22Rv1 (cell line): ENCODE data around the gene RBM11.

Source experiments
- H3K27ac ChIP-seq: fragments of 450-650 bp; 2 replicates; pipeline ENCODE4 v1.5.1; 2017
- CTCF ChIP-seq: fragments of 450-650 bp; IDR thresholded peaks from 2 replicates; pipeline ENCODE4 v1.5.1; 2017; ENCODE audit warnings: mild to moderate bottlenecking
- ZFX ChIP-seq: fragments of 450-650 bp; IDR thresholded peaks from 2 replicates; pipeline ENCODE4 v1.6.1; 2017; ENCODE audit warnings: antibody characterized with exemption, borderline replicate concordance

Gene RBM11

GRCh38 chr21:14235101-14235500 is 19.1 kb downstream of the RBM11 start:
- no peak for TF ChIP-seq ZFX
- TF ChIP-seq CTCF: no peak

DNA sequence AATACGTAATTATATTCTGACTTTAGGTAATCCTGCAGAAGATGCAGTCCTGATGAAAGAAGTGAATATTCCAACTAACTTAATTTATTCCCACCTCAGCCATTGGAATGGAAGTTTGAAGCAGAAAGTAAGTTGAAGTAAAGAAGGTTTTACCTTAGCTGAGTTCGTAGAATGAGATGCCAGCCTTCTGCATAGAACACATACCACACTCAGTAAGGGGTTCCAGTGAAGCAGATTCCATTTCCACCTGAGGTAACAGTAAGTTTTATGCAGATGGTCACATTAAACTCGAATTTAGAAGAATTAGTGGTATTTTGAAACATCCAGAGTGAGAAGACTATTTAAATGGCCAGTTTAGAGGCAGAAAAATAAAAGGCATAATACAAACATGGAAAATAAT is 20.2 kb downstream of the RBM11 start:
- no peak for TF ChIP-seq CTCF
- no peak for TF ChIP-seq ZFX
- H3K27ac ChIP-seq: no peak overlapping the region

More at GRCh38 chr21:14235101-14235500, 19.1 kb downstream of the RBM11 start:
- H3K27ac ChIP-seq: no peak overlapping the region

DNA sequence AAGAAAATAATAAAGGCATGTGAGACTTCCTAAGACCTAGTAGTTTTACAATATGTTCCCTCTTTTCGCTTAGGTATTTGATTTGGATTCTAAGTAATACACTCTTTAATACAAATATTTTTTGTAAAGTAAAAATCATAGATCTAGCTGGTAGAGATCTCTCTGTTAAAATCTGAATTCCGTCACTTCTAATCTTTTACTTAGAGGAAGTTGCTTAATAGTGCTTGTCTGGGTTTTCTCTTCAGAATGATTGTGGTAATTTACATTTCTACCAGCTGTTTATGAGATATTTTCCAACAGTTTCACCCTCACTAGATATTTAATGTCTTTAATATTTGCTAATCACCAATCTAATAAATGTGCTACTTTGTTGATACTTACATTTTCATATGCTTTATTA is 23.3 kb downstream of the RBM11 start:
- TF ChIP-seq ZFX: no peak
- TF ChIP-seq CTCF: no peak
- H3K27ac ChIP-seq: no peak overlapping the region

- no peak for TF ChIP-seq ZFX
- no peak for TF ChIP-seq CTCF
- H3K27ac ChIP-seq: no peak overlapping the region
Observed at GRCh38 chr21:14241297-14241696, 25.3 kb downstream of the RBM11 start.

DNA sequence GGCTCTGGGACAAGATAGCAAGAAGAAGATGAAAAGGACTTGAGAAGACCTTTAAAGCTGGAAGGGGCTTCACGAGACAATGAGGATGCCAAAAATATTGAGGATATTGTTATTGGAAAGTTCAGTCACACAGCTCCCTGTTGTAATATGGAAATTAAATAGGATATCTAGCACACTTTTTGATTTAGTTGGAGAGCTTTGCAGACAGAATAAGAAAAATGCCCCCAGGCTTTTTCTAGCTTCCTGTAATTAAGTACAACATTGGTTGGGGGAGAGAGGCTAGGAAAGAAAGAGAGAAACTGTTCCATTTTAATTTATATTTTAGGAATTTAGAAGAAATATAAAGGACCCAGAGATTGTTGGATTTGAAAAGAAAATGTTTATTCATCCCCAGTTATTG is 27.5 kb downstream of the RBM11 start:
- TF ChIP-seq ZFX: no peak
- TF ChIP-seq CTCF: no peak
- H3K27ac ChIP-seq: no peak overlapping the region

DNA sequence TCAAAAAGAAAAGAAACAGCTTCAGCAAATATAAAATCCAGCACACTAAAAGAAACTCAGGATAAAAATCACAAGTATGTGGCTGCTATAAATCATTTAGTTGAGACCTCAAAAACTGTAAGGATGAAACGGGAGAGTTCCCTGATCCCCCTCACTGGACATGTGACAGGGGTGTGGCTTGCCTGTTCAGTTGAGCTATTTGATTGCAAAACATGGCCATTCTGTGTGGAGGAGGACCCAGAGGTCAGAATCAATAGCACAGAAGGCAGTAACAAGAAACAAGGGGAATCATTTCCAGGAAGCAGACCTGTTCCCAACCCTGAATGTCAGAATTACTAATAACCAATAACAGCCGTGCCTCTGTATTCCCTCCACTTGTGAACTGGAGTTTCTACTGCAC is 27.9 kb downstream of the RBM11 start:
- no peak for TF ChIP-seq CTCF
- no peak for TF ChIP-seq ZFX
- no peak overlapping the region for H3K27ac ChIP-seq

- H3K27ac ChIP-seq: no peak overlapping the region
- TF ChIP-seq ZFX (no peak), CTCF (no peak)
Observed at GRCh38 chr21:14244911-14245310, 29.0 kb downstream of the RBM11 start.
